UCSD-AML1 (cell line): ENCODE measurements around the gene NRXN3.

ENCODE experiments used
- DNase-seq: peaks from one replicate; lab custom pipeline; 2025; ENCODE audit not compliant: unreplicated experiment; lab: John Stamatoyannopoulos, UW

The NRXN3 gene

DNA sequence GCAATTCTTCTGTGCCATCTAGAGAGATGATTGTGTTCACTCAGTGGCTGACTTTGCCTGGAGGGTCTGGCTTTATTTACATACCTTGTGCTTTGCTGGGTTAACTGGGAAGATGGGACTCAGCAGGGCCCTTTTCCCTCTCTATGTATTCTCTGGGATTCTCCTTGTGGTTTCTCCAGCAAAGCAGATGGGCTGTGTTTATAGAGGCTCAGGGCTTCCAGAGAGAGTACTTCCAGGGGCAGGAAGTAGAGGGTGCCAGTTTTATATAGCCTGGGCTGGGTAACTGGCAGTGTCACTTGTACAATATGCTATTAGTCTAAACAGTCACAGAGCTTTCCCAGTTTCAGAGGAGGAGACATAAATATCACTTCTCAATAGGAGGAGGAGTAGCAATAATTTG, 1531.2 kb downstream of the NRXN3 start:
- DNase-seq, result no peak

DNA sequence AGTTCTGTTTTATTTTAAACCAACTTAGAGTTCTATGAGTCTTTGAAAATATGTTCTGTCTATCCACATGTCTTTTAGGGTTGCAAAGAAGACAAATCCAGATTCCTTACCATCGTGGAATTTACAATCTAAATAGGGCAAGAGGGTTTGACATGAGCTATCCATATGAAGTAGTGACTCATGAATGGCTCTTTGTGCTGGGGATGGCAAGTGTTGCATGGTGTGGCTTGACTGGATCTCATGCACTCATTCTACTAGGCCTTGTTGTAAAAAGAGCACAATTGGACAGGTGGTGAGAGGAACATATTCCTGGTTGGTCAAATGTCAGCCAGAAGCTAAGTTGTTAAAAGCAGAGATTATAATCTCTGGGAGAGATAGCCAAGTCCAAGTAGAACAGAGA, 1532.0 kb downstream of the NRXN3 start:
- DNase-seq, result no peak

DNA sequence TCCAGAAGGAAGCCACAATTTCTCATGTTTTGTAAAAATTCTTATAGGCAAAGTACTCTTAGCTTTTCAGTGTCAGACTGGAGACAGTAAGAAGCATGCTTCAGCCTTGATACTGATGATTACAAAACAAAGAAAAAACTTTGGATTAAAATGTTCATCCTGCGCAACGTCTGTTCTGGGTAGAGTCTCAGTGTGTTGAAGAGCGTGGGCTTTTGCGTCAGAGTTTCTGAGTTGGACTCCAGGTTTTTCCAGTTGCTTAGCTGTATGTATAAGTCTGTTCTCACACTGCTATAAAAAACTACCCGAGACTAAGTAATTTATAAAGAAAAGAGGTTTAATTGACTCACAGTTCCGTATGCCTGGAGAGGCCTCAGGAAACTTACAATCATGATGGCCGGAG, 1533.0 kb downstream of the NRXN3 start:
- DNase-seq, result no peak

DNA sequence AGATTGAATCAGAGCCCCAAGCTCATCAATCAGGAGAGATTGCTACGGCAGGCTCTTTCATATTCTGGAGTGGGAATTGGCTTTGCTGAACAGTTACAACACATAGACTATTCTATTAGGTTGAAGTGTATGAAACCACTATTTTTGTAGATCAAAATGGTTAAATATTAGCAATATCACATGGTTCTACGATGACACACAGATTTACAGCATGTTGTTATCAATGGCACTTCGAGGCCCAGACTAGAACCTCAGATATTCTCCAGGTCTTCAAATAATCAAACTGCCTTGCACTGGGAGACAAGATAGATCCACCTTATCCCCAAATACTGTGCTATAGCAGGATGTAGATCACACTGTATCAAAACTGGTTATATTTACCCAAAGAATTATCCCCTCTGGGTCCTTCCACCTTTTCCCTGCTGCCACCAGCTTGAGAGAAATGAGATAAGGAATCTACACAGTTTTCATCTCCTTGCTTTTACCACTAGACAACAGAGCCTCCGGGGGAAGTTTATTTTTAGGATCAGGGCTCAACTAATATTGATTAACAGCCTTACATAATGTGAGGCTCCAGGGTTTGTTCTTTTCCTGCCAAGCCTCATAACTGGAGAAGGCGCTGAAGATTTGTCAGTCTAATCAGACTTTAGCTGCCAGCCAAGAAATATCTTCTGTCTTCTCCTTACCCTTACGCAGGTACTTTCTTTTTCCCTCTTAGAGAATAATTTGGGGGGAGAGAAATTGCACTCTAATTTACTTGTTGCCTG, 1534.1 kb downstream of the NRXN3 start:
- DNase-seq, result no peak

DNA sequence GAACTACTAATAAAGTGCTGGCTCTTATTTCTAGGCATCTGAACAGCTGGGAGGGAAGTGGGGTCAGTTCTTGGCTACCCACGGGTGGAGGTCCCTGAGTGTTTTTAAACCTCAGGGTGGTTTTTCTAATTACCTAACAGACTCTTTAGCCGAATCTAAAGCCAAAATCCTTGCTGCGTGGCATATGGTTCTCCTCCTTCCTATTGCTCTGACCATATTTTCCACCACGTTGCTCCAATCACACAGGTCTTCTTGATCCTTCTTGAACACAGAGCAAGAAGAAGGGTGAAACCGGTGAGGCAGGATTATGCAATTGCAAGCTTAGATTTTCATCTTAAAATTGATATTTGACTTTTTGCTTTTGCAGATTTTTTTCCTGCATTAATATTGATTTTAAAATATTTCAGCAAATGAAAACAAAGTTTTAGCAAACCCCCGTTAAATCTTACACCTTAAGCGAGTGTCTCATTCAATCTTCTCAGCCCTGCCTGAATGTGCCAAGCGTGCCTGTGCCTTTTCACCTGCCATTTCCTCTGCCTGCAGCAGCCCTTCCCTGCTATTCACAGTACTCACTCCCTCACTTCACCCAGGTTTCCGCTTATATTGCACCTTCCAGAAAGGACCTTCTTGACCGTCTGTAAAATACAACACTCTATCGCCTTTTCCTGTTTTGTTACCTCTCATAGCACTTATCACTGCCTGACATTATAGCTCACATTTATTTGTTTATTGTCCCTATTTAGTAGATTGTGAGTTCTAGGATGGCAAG, 1535.1 kb downstream of the NRXN3 start:
- no peak for DNase-seq

DNA sequence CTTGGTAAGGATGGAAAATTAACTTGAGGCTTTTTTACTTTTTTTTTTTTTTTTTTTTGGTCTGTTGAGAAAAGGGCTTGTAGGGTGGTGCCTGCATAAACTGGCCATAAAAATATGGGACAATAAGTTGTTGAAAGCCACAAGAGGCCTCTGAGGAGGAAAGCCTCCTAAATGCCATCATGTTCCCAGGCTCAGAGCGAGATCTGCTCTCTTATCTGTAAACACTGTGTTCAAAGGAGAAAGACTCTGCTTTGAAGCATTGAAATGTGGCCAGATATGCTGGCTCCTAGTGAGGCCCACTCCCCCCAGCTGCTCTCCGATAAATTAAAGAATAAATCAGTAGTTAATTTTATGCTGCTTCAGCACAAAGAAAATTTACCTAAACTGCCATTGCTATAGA, 1536.2 kb downstream of the NRXN3 start:
- DNase-seq, result no peak

DNA sequence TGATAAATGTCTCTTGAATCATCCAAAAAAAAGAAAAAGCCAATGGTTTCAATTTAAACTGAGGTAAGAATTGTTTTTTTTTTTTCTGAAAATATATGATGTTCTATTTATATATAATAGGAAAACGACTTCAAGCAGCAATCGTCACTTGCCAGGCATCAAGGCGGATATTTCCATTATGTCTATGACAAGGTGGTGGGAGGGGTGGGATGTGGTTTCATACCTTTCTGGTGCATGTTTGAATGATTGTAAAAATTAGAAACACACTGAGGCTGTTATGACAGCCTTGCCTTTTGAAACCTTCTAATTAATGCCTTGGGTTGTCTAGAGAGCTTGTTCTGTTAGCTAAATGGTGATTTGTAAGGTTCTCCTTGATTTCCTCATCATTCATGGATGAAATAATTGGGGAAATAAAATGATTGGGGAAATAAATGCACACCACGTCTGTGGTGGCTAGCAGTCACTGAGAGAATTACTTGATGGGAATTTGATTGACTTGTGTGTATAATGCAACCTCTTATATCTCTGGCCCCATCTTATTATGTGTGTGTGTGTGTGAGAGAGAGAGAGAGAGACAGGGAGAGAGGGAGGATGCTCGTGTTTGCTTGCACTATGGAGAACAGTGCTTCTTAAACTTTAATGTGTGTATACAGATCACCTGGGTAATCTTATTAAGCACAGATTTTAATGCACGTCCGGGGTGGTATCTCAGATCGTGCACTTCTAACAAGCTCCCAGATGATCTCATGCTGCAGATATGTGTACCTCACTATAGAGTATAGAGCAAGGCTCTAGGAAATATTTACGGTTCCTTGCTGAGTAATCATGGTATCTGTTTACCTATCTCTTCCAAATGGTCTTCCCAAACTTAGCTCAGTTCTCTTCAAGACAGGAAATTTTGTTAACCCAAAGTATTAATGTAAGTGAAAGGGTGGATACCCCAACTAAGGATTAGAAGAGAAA, 1538.5 kb downstream of the NRXN3 start:
- no peak for DNase-seq

DNA sequence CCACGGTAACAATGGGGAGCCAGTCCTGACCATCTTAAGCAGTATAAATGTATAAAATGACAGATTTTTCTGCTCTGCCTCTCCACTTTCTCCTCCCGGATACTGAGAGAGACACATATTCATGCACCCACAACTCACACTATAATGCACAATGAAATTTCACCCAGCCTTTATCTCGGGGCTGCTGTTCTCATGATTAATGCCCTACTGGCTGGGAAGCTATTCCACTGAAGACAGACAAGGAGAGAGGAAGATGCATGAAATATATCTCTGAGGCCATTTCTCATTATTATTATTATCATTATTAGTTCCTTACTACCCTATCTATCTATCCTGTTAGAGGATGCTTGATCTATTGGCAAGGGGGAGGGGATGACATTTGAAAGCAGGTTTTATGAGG, 1539.4 kb downstream of the NRXN3 start:
- no peak for DNase-seq

DNA sequence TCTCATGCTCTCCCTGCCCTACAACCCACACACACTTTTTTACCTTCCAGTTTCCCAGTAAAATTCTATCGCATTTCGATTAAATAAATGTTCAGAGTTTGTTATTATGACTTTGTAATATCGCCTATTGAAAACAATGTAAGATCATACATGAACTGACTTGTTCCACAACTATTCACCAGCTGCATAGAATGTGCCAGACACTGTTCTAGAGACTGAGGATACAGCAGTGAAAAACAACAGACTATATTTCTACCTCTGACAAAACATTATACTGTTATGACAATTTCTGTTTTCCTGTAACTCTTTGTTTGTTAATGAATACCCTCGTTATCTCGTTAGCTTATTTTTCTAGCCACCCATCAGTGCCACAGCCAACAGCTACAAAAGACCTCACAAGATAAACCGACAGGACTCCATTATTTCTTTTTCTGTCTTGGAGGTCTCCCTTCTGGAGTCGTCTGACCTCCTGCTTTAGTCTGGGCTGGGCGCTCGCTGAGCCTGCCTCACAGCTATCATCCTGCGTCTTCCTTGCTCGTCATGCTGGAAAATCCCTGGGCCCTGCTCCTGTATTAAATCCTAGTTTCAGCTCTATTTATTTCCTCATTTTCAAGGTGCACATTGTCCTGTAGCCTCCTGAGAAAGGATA, 1542.3 kb downstream of the NRXN3 start:
- no peak for DNase-seq

DNA sequence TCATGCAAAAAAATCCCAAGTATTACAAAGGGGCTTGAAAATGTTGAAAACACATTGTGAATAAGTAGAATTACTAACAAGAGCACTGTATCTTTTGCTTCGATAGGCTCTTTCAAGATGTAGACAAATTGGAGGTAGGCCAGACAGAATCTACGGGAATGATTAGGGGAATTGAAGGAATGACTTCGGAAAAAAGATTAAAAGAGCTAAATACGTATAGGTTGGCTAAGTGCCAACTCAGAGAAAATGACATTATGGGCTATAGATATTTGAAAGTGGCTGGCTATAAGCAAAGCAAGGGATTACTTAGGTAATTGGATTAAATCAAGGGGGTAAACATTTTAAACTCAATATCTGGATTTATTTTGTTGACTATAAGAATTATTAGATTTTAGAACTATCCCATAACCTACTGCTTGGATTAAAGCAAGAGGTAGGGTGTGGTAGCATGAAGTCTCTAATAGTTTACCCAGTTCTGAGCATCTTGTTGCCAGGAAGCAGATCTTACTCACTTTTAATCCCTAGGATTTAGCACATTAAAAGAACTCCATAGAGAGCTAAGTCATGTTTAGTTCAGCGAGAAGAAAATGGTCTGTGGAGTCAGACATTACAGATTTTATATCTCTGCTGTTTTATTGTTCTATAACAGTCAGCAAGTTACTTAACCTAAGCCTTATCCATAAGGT, 1551.4 kb downstream of the NRXN3 start:
- DNase-seq, result no peak

DNA sequence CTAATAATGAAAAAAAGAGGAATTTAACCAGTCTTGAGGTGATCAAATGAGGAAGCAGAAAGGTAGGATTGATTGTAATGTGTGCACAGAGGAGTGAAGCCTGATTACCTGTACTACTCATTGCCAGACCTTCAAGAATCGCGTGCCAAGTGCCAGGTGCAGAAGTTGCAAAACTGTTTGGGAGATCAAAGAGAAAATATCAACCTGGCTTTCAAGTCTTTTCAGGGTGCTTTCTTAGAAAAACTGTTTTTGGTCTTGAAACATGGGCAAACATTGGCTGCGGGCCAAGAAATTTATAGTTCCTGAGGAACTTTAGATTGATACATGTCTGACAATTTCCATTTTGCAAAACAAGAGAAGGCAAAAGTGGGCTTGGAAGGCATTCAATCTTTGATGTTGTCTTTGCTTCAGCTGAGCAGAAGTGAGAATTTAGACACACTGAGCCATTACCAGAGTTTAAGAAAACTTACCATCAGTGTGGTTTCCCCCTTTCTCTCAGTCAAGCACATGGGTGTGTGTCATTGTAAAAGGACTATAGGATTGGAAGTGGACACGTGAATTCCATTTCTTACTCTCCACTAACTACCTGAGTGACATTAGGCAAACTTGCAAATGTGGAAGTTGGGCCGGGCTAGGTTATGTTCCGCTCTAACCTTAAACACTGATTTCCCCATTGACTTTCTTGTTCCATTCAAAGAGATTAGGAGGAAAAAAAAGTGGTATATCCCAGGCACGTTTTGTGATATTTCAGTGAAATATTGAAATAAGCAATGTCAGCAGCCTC, 1555.0 kb downstream of the NRXN3 start:
- DNase-seq, result no peak

DNA sequence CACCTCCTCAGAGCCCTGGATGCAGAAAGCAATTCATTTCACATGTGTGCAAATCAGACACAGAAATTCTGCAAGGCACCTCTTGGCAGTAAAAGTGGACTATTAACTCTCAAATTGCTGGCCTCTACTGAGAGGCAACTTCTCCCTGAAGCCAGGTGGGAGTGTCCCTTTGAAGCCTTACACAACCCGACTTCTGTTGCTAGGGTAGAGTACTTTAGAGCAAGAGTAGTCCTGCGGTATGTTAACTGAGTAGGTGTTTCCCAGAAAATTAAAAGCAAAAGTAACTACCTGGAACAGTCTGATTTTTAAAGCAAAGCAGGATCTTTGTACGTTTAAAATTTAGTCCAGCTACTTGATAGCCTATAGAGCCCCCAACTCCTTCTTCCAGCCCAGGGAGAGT, 1557.7 kb downstream of the NRXN3 start:
- DNase-seq, result no peak

DNA sequence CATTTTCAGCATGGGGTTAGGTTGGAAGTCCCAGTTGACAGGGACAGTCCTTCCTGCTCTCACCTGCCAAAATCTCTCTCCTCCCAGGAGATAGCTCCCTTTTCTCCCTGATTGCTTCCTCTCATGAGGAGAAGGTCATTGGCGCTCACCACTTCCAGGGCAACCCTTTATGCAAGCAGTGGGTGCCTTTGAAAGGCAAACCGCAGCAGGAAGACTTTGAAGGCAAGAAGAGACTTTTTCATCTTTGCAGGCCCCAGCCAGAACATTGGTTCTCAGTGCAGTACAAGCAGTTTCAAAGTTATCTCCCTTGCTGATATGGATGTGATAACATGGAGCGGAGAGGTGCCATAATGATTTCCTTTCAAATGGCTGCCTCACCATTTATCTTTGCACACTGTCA, 1558.2 kb downstream of the NRXN3 start:
- DNase-seq, result no peak

DNA sequence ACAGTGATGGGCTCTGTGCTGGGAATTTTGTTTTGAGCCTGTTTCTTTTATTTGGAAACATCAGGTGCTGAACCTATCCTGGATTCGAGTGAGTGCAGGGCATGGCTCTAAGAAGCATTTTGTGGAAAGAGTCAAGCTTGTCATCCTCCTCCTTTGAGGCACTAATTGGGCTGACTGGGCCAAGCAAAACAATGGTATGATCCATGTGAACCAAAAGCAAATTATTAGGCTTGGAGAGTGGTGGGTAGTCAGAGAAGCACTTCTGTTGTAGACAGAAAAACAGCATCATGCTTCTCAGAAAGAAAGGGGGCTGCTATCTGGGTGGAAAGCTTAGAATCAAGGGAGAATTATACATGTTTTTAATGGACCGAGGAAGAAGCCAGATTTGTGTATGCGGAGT, 1559.6 kb downstream of the NRXN3 start:
- no peak for DNase-seq

DNA sequence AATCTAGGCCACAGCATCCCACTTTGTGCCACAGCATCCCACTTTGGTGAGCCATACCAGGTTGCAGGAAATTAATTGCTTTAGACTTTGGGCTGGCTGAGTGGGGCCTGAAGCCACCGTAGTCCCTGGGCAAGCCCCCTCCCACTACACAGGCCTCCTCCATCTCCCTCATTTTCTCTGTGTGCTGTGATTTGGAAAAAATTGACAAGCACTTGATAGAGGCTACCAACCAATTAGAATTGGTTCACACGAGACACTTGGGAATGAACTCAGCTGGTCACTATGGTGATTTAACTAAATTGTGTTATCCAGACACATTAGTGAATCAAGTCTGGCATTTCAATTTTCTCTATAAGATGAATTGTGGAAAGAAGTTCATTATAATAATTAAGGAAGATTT, 1560.0 kb downstream of the NRXN3 start:
- no peak for DNase-seq

DNA sequence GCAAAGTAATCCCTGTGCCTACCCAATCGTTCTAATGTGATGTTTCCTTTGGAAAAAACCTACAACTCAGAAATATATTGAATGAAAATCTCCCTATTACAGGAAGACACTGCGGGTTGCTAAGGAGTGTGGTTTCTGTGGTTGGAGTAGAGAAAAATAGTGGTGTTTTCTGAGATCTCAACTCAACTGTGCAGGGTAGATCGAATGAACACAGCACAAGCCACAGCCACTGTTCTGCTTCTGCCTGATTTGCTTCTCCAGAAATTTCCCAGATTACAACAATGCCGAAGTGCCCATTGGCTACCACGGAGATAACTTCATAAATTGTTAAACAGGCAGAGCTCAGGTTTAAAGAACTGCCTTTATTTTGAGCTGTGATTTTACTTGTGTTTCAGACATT, 1560.8 kb downstream of the NRXN3 start:
- DNase-seq, result no peak

DNA sequence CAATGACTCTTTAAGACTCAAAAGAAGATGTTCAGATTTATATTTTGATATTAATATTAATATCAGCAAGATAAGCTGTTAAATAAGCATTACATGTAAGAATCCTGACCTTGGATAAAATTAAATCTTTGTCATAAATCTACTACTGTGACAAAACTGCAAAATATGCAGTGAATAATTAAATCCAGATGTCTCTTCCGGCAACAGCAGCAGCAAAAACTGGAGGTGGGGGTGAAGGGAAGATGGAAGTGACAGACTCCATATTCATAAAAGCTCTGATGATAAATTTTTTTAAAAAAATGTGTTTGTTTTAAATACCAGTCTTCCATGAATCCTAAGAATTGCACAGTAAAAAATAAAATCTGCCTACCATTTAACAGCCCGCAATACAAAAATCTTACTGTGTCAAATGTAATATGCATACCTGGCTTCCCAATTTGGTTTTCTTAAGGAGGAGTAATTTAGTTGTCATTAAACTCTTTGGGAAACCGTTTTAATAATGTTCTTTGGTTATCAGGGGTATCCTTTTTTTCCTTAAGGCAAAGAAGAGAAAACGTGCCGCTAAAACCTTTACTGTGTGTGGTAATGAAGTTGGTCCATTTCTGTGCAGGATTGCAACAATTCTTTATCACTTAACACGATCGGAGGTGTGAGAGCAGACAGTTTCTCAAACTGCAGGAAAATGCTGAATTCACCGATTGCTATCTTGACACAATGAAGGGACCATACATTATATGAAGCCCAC, 1562.9 kb downstream of the NRXN3 start:
- DNase-seq, result no peak

DNA sequence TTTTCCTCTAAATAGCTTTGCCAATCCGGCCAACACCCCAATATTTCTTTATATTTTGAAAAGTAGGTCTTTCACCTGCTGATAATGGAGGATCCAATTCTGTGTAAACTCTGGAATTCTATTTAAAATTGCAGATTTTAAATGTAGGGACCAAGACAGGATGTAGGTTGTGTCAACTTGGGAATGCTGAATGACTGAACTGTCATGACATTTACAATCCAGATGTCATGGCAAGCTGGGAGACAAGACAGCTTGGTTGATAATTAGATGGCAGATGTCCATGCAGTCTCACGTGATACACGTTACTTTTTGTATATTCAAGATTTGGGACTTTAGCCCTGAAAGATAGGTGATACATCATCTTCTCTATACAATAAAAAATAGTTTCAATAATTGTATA, 1564.0 kb downstream of the NRXN3 start:
- DNase-seq, result no peak

DNA sequence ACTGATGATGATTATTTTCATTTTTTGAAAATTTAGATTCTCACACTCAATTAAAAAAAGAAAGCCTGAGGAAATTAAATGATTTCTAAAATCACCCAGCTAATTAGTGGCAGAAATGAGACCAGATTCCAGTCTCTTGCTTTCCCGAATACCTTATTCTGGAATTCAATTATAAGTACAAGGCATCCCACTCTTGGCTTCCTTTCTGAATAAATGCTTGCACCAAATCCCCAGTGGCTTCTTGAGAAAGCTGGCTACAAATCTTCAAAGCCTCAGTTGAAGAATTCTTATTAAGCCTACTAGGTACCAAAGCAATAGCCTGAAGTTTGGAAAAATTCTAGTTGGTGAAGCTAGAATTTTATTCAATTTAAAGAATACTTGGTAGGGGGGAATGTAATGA, 1564.5 kb downstream of the NRXN3 start:
- DNase-seq, result no peak
